GM18526 (cell line): ENCODE results near the gene C11orf54.

Experiments used
- POLR2A ChIP-seq: IDR thresholded peaks from 3 replicates; pipeline ENCODE4 v1.6.1; 2011; ENCODE audit not compliant: insufficient read length; ENCODE audit errors: extremely low read depth

C11orf54 gene

DNA sequence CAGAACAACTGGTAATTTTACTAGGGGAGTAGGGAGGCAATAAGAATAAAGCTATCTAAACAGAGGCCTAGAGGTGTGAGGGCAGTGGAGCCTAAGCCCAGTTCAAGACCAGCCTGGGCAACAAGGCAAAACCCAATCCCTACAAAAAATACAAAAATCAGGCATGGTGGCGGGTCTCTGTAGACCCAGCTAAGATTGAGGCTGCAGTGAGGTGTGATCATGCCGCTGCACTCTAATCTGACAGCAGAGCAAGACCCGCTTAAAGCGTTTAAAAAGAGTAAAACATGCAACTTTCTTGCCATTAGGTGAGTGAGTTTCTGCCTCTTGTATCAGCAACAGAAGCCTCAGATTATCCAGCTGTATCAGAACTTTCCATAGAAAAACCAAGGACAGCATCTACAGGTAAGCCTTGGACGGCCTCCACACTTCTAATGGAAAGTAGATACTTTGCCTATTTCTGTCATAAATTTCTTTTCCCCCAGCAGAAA is 12.3 kb upstream of the C11orf54 start:
- peak; percentile 39 for TF ChIP-seq POLR2A

DNA sequence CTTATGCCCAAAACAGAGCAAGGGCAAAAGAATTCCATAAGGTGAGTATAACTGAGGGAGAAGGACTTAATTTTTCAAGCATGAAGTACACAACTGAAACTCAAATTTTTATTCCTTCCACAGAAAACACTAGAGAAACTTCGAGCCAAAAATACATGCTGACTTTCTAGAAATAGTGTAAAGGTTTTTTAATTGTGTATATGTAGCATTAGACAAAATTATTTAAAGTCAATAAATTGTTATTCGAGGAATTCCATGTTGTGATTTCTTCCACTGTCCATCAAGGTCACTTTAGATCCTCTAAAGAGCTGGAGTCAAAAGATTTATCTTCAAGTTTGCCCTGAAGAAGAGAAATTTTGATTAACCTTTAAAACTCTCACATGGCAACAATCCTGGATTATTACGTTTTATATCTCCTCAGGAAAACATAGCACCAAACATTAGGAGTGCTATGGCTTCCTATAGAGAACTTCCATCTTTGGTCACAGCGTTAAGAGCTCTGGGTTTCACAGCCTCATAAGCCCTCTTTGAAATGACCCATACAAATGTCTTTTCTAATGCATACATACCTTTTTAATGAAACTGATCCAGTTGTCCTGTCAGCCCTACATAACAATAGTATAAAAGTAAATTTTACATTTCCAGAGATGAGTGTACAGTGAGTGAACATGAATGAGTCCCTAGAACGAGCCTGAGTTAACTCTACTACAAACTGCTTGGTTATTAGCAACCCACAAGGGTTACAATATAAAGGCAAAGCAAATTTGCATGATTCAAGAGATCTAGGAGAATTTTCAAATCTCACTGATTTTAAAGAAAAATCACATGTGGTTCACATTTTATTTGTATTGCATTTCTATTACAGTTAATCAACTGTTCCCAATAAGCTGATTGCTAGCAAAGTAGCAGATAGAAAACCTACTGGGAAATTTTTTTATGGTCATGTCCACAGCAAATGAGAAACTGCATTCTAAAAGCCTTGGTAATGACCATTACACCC is 11.1 kb upstream of the C11orf54 start:
- TF ChIP-seq POLR2A: no peak

DNA sequence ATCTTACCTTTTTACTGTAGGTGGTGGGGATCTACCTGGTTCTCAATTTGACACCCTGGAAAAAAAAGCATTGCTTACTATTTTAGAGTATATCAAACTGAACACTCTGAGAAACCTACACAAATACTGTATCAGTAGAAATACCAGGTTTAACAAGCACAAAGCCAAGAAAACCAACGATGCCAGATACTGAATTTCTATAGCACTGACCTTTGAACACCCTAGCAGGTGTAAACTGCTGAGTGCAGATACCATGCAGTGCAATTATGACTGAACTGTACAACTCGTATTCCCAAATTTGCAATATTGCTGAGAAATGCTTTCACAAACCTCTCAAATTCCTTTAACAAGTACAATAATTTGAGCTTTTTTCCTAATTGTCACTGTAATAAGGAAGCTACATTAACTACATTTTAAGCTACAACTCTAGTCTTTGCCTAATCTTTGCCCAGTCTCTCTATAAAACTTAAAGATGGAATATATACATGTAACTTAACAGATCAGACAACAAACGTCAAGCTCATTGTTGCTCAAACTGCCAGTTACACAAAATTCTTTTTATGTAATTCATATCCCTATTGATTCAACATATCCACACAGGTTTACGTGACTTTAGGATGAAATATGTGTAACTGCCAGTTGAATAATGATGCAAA is 9.1 kb upstream of the C11orf54 start:
- no peak for TF ChIP-seq POLR2A

GRCh38 chr11:93733474-93733873 is 8.0 kb upstream of the C11orf54 start:
- TF ChIP-seq POLR2A: no peak

DNA sequence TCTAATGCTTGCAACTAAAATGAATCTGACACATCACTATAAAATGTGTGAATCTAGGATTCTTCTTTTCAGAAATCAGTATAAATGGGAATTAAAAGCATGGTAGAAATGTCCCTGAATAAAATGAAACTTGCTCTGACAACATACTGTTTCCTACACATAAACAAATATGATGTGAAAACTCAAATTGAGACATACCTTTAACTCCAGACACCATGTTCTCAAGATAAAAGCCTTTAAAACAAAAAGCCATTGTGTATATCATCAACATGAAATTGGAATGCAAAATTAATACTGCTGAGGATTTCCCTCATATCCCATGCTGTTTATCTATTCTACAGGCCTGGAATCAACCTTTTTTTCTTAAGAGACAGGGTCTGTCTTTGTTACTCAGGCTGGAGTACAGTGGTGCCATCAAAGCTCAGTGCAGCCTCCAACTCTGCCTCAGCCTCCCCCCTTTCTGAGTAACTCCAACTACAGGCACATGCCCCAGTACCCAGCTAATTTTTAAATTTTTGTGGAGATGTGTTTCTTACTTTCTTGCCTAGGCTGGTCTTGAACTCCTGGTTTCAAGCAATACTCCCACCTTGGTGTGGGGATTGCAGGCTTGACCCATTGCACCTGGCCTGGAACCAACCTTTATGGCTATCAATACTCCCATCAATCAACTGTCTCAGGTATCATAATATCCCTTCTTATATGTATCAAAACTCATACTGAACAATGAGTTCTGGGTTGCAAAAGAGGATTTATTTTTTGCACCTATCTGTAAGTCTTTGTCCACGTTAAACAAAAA is 6.8 kb upstream of the C11orf54 start:
- no peak for TF ChIP-seq POLR2A

DNA sequence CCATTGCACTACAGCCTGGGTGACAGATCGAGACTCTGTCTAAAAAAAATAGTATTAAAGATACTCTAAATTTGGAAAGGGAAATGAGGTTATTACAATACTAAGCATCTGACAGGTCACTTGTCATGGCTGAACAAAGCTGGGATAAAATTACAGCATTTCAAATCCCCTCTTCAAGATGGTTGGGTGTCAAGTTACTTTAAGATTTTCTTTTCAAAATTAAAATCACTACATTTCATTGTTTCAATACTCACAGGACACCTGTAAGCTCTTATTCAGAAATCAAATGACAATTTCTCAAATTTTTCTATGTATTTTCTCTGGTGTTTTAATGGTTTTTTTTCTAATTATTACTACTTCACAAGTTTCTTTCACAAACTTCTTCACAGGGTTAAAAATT is 5.8 kb upstream of the C11orf54 start:
- TF ChIP-seq POLR2A: no peak

DNA sequence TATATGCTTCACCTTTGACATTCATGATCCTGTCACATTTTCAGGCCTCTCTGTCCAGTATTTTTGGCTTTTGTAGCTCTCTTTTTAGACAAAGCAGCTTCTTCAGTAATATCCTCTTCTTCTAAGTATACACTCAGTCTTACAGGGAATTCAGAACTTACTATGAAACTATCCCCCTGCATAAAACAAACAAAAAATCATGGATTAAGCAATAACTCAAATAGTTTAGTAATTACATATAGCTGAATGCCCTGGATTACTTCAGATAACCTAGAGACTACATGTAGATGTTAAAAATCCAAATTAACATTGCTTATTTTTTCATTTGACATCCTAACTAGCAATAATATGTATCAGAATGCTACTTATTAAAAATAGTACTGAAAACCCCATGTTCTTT is 5.3 kb upstream of the C11orf54 start:
- no peak for TF ChIP-seq POLR2A

- TF ChIP-seq POLR2A: no peak
These were observed 3.4 kb upstream of the C11orf54 start for GRCh38 chr11:93737904-93738612.

DNA sequence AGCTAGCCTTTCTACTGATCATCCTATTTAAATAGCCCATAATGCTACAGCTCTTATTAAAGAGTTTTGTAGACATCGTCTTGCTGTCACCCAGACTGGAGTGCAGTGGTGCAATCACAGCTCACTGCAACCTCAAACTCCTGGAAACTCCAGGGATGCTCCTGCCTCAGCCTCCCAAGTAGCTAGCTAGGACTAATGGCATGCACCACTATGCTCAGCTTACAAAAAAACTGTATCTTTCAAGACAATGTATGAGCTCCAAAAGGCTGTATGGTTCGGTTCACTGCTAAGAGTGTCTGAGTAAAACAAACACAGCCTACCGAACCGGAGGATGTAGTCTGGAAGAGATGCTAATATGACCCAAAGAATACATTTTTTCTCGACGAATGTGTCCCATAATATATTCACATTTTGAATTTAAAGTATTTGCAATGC is 2.8 kb upstream of the C11orf54 start:
- TF ChIP-seq POLR2A: no peak

GRCh38 chr11:93740031-93740729 is 1.3 kb upstream of the C11orf54 start:
- peak; percentile 36 for TF ChIP-seq POLR2A

GRCh38 chr11:93740730-93741093 is 760 bp upstream of the C11orf54 start:
- no peak for TF ChIP-seq POLR2A

DNA sequence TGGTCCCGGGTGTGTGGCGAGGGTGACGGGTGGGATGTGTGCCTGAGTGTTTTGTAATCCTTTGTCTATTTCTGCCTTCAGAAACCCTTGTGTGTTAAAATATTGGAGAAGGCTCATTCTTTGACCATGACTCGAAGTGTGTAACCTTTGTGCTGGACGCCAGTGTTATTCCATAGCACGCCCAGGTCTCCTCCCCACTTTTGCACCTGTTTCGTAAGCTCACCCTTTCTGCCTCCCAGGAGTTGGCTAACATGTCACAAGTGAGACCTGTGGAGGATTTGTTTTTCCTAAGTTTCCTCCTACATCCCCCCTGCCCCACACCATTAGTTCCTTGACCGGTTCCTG is 382 bp downstream of the C11orf54 start:
- TF ChIP-seq POLR2A: no peak

GRCh38 chr11:93743291-93743690 is 1.8 kb downstream of the C11orf54 start:
- no peak for TF ChIP-seq POLR2A

- TF ChIP-seq POLR2A: no peak
These were observed 3.2 kb downstream of the C11orf54 start for GRCh38 chr11:93744669-93745004.

GRCh38 chr11:93746101-93746500 is 4.6 kb downstream of the C11orf54 start:
- TF ChIP-seq POLR2A: no peak

GRCh38 chr11:93747122-93747521 is 5.7 kb downstream of the C11orf54 start:
- TF ChIP-seq POLR2A: no peak
